DMS53 treated with DMSO at 0.1 percent for 48 hours (cell line): ENCODE measurements around the gene MRPS34.
A peak's percentile ranks its signal among the peaks of the same experiment; 100 is the strongest.
"Not testable (repeated sequence)": the region's sequence is repeated elsewhere in the genome, so short reads cannot be mapped to it uniquely, and the experiment has no call there.

ENCODE experiments used
- DNase-seq: peaks from one replicate; lab custom pipeline; 2025; ENCODE audit not compliant: unreplicated experiment; lab: John Stamatoyannopoulos, UW

The MRPS34 gene

DNA sequence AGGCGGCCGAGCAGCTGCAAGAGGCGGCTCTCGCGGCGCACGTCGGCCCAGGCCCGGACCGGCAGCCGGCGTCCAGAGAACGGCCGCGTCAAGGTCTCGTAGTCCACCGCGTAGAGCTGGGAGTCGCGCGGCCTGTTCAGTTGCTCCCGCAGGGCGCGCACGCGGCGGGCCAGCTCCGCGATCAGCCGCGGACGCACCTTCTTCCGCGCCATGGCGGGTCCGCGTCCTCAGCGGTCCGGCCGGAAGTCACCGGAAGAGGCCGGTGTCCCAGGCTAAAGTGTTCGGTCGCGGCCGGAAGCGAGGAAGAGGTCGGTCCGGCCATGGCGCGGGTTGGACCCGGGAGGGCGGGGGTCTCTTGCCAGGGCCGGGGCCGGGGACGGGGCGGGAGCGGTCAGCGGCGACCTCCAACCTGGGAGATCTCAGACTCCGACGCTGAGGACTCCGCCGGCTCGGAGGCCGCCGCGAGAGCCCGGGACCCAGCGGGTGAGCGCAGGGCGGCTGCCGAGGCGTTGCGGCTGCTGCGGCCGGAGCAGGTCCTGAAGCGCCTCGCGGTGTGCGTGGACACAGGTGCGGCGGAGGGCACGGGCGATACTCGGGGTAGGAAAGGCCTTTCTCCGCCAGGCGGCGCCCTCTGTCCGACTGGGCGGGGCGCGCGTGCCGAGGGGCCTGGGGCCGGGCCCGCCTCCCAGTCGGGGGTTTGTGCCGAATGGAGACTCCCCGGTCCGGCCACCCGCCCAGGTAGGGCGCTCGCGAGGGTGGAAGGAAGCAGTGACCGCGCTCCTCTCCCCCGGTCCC, at the start of gene MRPS34:
TSS of gene MRPS34 (minus strand) at position 227 of the 795 bp plus-strand sequence. CDS start at position 212, 15 bp downstream.
- DNase-seq = peak; percentile 29

DNA sequence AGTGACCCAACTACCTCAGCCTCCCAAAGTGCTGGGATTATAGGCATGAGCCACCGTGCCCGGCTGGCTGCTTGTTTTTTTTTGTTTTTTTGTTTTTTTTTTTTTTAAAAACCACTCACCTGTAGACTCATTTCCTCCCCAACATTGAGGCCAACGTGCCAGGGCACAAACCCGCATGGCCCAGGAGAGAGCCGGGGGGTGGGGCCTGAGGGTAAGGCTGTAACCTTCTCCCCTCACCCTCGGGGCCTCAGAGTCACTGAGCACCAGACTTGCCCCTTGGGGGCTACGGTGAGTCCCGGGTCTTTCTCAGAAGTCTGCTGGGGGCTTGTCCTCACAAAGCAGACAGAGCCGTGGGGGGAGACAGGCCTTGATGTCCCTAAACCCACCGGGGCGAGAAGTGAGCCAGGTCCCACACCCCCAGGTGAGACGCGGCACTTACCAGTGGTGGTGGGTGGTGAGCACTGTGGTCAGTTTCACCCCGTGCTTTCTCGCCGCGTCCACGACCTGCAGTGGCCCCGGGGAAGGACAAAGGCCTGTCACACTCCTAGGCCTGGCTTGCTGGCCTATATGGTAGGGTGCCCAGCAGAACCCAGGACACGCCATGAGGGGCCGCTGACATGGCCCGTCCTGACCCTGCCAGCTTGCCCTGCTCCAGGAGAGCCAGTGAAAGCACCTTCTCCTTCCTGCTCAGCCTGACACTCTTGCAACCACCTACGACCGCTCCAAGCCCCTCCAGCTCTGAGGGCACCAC, 49.1 kb upstream of the MRPS34 start:
- DNase-seq = peak; percentile 22

DNA sequence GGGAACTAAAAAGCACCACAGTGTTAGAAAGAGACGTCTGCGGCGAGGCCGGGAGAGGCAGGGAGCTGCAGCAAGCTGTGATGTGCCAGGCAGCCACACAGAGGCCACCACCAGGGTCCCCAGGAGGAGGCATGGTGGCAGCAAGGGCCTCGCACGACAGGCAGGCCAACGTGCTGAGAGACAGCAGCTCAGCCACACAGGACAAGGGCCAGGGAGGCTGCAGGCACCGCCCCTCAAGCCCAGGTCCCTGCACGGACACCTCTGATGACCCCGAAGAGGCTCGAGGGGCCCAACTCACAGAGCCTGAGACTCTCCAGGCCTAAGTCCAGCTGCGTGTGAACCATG, 48.0 kb upstream of the MRPS34 start:
- no peak for DNase-seq

GRCh38 chr16:1820096-1820945, 47.4 kb upstream of the MRPS34 start:
- DNase-seq = no peak

DNA sequence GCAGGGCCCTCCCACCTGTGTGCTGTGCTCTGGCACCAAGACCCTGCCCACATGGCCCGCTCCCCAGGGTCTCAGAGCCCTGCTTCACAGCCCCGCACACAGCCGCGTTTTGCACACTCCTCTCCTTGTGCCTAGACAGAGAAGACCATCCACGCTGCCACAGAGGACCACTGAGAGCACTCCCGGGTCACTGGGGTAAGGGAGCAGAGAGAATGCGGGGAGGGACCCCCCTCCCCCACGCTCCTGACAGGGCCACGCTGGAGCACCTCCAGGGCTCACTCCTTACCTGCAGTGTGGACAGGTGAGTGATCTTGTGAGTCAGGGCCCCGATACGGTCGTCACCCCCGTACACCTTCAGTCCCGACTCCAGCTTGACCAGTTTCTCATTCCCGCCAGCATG, 46.7 kb upstream of the MRPS34 start:
- DNase-seq = no peak

DNA sequence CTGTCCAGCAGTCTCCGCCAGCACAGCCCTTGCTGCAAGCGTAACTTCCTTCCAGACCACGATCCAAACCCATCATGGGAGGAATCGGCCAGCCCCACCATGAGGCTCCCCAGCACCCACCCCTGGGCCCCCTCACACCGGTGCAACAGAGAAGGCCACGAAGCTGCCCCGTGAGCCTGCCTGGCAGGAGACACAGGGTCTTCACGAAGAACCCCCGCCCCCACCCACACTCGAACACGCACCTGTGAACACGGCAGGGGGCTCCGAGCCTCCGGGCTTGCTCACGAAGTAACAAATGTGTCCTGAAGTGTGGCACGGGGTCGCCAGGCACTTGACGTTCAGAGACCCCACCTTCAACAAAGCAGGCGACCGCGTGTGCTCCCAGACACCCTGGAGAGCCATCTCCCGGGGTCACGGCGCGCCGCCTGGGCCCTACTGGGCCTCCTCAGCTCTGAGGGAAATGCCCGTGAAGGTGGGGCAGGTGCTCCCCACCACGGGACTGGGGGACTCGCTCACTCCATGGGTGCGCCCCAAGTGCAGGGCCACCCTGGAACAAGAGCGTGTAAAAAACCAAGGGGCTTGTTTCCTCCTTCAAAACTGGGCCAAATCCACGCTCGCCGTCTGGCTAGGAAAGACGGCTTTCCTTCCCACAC, 46.1 kb upstream of the MRPS34 start:
- DNase-seq = no peak

DNA sequence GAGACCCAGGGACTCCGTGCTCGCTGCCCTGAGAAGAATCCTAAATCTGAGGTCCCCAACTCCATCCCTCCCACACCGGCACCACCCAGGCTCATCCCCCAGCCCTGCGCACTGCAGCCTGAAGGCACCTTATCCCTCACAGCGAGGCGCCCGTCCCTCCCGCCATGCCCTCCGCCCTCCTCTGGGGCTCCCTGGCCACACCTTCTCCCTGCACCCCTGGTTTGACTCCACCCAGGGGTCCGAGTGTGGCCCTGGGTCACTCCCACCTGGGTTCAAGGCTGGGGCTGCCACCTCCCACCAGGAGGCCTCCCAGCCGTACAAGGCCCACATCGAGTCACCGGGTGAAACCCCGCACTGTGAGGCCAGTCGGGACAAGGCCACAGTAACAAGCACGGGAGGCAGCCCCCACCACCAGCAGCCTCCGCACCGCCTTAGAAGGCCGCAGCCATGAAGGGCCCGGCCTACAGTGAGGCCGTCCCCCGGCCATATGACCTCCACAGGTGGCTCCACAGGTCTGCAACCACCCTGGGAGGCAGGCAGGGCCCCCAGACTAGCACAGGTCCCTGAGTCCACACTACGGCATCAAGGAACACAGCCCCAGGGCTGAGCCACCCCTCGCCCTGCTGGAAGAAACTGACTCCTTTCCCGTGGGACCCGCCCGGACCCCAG, 45.4 kb upstream of the MRPS34 start:
- DNase-seq = no peak

DNA sequence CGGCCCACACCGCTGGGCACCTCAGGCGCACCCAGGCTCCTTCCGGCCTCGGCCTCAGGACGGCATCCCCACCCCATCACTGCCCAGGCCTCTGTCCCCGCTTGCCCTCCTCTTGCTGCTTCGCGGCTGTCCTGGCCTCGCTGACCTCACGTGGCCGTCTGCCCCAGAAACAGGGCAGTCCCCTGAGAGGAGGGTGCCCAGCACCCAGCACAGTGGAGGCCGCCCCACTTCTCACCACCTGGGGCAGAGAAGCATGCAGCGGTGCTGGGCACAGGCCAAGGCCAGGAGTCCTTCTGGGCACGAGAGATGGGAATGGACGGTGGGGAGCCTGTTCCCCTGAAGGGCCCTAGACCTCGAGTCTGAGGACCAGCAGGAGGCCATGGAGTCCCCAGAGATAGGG, 44.8 kb upstream of the MRPS34 start:
- DNase-seq = no peak

DNA sequence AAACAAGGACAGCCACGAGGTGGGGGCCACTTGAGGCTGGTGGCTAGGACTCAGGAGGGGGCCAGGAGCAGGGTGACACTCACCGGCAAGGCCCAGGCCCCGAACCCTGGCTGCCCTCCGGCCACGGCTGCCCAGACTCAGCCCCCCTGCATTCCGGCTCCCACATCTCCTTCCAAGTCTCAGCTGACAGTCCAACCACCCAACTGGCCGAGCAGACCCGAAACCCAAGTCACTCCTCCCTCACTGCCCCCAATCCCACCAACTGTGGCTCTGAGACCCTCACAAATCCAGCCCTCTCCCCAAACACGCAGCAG, 44.3 kb upstream of the MRPS34 start:
- no peak for DNase-seq

DNA sequence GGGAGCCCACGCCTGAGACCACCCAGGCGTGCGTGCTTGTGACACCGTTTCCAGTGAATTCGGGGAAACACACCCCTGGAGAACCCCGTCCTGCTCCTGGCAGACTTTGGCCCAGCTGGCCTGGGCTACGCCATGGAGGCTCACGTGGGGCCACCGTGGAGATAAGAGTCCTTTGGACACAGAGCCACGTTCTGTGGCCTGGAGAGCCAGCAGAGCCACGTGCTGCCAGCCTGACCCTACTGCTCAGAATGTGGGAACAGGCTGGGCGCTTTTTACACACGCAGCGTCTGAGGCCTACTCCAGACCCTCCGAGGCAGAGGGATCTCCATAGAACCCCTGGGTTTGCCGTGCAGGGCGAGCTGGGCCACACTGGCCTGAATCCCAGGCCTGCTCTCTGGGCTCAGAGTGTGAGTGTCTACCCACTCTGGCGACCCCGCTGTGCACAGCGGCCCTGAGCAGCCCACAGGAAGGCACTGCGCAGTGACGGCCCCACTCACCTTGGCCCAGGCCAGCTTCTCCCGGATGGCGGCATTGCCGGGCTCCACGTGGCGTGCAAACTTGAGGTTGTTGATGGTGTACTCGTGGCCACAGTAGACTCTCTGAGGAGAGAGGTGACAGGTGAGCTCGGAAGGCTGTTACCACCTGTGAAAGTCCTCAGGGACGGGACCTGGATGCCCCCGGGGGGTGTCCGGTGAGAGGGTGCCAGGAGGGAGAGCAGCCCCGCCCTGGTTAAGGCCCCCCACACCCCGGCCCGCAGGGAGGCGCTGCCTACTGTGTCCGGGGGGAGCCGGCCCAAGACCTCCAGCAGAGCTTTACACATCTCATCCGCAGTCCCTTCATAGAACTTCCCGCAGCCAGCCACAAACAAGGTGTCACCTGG, 43.7 kb upstream of the MRPS34 start:
- no peak for DNase-seq

- DNase-seq = no peak
Observed at GRCh38 chr16:1815461-1815860, 42.5 kb upstream of the MRPS34 start.

- DNase-seq = peak; percentile 19
Observed at GRCh38 chr16:1812732-1813163, 39.8 kb upstream of the MRPS34 start.

- DNase-seq = no peak
Observed at GRCh38 chr16:1810536-1810935, 37.6 kb upstream of the MRPS34 start.

DNA sequence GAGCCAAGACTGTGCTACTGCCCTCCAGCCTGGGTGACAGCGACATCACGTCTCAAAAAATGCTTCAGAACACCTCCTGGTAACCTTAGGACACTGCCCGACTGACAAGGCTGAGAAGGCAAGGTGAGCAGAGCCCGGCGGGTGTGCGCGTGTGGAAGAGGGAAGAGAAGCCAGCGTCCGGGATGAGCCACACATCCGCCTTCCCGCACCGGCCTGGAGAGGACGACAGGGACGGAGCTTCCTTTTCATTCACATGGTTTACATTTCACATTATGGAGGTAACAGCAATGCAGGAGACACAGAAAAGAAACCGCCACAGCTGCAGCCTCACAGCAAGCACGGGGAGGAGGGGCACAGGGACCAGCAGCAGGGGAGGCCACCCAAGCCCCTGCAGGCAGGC, 37.2 kb upstream of the MRPS34 start:
- no peak for DNase-seq

DNA sequence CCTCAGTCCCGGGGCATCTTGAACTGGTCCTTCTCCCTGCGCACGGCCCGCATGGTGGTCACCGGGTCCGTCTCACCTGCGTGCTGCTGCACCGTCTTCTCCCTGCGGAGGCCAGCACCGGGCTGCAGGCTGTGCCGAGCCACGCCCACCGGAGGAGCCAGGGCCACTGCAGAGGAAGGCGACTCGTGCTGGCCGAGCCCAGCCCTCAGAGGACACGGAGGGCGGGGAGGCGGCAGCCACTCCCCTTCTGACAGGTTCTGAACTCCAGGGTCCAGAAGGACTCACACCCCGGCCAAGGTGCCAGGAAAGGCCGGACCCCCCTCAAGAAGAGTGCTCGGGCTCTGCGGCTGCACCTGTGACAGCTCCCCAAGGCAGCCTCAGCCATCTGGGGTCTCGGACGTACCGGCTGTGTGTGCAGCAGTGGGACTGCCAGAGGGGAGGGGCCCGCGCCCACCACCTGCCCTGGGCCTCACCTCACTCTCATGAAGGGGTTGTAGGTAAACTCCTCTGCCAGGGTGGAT, 36.4 kb upstream of the MRPS34 start:
- DNase-seq = no peak

DNA sequence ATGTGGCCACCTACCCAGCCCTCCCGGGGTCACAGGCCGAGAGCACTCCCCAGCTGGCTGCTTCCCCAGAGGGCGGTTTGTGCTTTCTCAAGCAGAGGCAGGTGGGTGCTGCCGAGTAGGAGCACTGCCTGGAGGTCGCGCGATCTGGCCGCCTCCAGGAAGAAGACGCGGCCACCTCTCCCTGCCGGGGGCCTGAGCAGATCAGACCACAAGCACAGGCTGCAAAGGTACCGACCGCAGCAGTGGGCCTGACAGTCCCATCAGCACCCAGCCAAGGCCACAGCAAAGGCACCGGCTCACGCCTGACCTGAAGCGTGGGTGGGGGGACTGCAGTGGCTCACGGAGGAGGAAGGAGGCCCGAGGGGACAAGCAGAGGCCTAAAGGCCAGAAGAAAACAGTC, 35.8 kb upstream of the MRPS34 start:
- DNase-seq = no peak

DNA sequence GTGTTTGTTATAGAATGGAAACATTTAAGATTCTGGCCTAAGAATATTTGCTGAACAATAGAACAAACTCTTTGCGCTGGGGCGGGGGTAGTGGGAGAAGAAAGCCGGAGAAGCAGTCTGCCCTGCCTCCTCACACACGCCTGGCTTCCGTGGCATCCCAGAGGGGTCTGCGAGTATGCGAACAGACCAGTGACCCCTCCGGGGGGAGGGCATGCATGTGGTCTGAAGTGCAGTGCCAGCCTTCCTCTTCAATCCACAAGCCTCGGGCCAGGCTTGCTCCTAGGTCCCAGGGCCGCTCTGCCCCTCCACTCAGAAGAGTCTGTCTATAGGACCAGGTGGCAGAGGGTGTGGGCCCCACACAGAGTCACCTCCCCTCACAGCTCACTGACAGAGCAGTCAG, 34.7 kb upstream of the MRPS34 start:
- DNase-seq = no peak

DNA sequence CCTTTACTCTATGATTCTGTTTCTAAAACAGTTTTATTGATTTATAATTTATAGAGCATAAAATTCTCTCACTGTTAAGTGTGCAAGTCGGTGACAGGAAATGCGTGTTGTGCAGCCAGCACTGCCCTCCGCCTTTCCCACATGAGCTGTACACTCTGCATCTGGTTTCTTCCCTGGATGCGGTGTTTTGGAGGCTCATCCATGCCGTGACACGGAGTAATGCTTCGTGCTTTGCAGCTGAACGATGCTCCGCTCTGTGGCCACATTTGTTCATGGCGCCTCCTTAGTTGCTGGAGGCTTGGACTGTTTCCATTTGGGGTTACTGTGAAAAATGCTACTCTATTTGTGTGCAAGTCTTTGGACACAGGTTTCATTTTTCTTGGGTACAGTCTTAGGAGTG, 27.8 kb upstream of the MRPS34 start:
- DNase-seq = no peak

GRCh38 chr16:1799263-1799662, 26.3 kb upstream of the MRPS34 start:
- not testable (repeated sequence) for DNase-seq
